Mononuclear cell (primary cell): ENCODE measurements around the gene NR5A1. TPM values are rescaled to one million over a fixed set of nuclear protein-coding genes. Genes with fewer than 3 reads are reported as not detected.

ENCODE experiments used
- H3K27me3 ChIP-seq: 2 replicates; pipeline ENCODE4 v1.6.0; 2011; ENCODE audit warnings: low read length, control low read depth; ENCODE audit not compliant: insufficient read depth
- H3K4me1 ChIP-seq: 2 replicates; pipeline ENCODE4 v1.5.1; 2011; ENCODE audit warnings: mild to moderate bottlenecking, low read length, control low read depth; ENCODE audit not compliant: insufficient read depth
- H3K4me3 ChIP-seq: 2 replicates; pipeline ENCODE4 v1.5.1; 2011; ENCODE audit warnings: mild to moderate bottlenecking, low read length, moderate library complexity
- H3K9me3 ChIP-seq: 2 replicates; pipeline ENCODE4 v1.5.1; 2011; ENCODE audit warnings: low read depth, mild to moderate bottlenecking, control low read depth, low read length
- total RNA-seq: library from RNA; depleted of rRNA; stranded (reverse); fragments of >200 nt; gene quantifications from one replicate; pipeline ENCODE4 v1.2.3, GENCODE V29; 2012

NR5A1 gene
- total RNA-seq, 1 donor, result not detected

- no peak overlapping the region for H3K4me3 ChIP-seq
- H3K27me3 ChIP-seq, result peaks cover 5% of the 10 kb centered on the region
- H3K9me3 ChIP-seq, result no peaks in the 10 kb centered on the region
- H3K4me1 ChIP-seq, result no peaks in the 10 kb centered on the region
Measured at GRCh38 chr9:124441291-124441690, 65.9 kb downstream of the NR5A1 start.

- Histone ChIP-seq H3K27me3 (peaks cover 5% of the 10 kb centered on the region), H3K4me1 (no peaks in the 10 kb centered on the region), H3K9me3 (no peaks in the 10 kb centered on the region), H3K4me3 (no peak overlapping the region)
Measured at GRCh38 chr9:124440786-124441185, 66.4 kb downstream of the NR5A1 start.

- Histone ChIP-seq H3K4me3 (no peak overlapping the region), H3K9me3 (no peaks in the 10 kb centered on the region), H3K27me3 (peaks cover 5% of the 10 kb centered on the region), H3K4me1 (no peaks in the 10 kb centered on the region)
Measured at GRCh38 chr9:124439686-124440243, 67.4 kb downstream of the NR5A1 start.

GRCh38 chr9:124439086-124439485 is 68.1 kb downstream of the NR5A1 start:
- no peaks in the 10 kb centered on the region for H3K9me3 ChIP-seq
- H3K4me1 ChIP-seq, result no peaks in the 10 kb centered on the region
- no peak overlapping the region for H3K4me3 ChIP-seq
- H3K27me3 ChIP-seq, result peaks cover 5% of the 10 kb centered on the region

GRCh38 chr9:124438091-124438490 is 69.1 kb downstream of the NR5A1 start:
- H3K4me1 ChIP-seq, result no peaks in the 10 kb centered on the region
- no peak overlapping the region for H3K4me3 ChIP-seq

GRCh38 chr9:124437086-124437485 is 70.1 kb downstream of the NR5A1 start:
- Histone ChIP-seq H3K9me3 (no peaks in the 10 kb centered on the region), H3K4me3 (no peak overlapping the region), H3K27me3 (peaks cover under 1% of the 10 kb centered on the region), H3K4me1 (no peaks in the 10 kb centered on the region)

More at GRCh38 chr9:124438091-124438490, 69.1 kb downstream of the NR5A1 start:
- Histone ChIP-seq H3K27me3 (peaks cover 5% of the 10 kb centered on the region), H3K9me3 (no peaks in the 10 kb centered on the region)

- H3K4me1 ChIP-seq, result no peaks in the 10 kb centered on the region
- no peaks in the 10 kb centered on the region for H3K9me3 ChIP-seq
- H3K27me3 ChIP-seq, result no peaks in the 10 kb centered on the region
- H3K4me3 ChIP-seq, result no peak overlapping the region
Measured at GRCh38 chr9:124436320-124436719, 70.9 kb downstream of the NR5A1 start.

Other genes starting within 250 kb of the NR5A1 start
- 11.2 TPM for gene NEK6, start 249.4 kb downstream of the NR5A1 start, total RNA-seq
- gene PSMB7, start 92.0 kb downstream of the NR5A1 start, total RNA-seq, result 83.0 TPM
- 0.10 TPM for gene ADGRD2, start 56.9 kb downstream of the NR5A1 start, total RNA-seq